Islet precursor cell (in vitro differentiated cells): Measurements from ENCODE around the gene OTOP3.
"Not testable (repeated sequence)": the region's sequence is repeated elsewhere in the genome, so short reads cannot be mapped to it uniquely, and the experiment has no call there.

ENCODE experiments used
- DNase-seq: peaks from one replicate; pipeline ENCODE4 v3.0.0-alpha.2; 2018

The OTOP3 gene, protein sequence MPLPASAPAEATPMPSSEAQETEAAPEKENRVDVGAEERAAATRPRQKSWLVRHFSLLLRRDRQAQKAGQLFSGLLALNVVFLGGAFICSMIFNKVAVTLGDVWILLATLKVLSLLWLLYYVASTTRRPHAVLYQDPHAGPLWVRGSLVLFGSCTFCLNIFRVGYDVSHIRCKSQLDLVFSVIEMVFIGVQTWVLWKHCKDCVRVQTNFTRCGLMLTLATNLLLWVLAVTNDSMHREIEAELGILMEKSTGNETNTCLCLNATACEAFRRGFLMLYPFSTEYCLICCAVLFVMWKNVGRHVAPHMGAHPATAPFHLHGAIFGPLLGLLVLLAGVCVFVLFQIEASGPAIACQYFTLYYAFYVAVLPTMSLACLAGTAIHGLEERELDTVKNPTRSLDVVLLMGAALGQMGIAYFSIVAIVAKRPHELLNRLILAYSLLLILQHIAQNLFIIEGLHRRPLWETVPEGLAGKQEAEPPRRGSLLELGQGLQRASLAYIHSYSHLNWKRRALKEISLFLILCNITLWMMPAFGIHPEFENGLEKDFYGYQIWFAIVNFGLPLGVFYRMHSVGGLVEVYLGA

DNA sequence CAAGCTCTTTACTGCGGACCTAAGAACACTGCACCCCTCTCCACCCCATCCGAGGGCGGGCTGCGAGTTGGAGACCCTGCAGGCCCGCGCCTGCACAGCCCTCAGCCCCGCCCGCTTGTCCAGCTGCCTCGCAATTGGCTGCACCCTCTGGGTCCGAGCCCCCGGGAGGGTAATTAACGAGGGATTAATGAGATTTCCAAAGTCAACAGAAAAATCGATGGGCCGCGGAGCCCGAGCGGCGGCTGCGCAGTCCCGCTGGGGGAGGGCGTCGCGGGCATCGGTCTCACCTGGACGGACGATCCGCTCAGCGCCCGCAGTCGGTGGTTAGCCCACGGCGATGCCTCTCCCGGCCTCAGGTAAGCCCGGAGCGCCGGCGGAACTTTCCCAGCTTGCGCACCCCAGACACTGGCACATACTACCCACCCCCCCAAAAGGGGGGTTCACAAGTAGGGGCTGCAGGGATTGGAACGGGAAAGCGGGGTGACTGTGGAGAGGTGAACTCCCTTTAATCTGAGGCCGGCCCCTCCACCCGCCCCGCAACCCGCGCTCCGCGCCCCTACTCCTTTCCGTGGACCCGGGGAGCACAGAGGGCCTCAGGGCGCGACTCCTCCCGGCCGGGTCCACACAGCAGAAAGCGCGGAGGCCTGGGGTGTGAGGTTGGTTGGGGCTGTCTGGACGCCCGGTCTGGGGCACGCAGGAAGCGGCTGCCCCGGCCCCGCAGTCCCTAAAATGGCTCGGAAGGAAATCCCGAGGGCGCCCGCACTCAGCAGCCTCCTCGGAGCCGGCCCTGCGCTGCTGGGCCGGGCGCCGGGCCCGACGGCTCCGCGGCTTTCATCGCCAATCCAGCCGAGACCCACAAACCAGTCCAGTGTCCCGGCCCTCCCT is at the start of gene OTOP3:
Gene OTOP3 (plus strand): TSS at position 314 of the 885 bp plus-strand sequence. CDS start 24 bp downstream, at position 338.
- no peak for DNase-seq

DNA sequence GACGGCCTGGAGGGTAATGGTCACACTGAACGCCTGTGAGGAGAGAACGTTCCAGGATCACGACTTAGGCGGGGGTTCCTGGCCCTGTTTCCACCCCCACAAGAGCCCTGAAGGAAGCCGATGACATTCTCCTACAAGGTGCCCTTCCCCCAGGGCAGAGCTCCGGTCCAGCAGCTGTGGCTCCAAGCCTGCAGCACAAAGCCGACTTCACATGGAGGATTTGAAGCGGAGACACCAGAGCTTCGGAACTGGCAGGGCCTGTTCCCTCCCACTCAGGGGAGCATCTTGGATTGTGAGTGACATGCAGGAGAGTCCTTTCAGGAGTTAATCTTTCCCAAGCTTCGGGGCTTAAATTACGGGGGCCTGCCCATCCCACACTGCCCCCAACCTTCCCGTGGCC is 47.2 kb upstream of the OTOP3 start:
- peak; percentile 69 for DNase-seq

DNA sequence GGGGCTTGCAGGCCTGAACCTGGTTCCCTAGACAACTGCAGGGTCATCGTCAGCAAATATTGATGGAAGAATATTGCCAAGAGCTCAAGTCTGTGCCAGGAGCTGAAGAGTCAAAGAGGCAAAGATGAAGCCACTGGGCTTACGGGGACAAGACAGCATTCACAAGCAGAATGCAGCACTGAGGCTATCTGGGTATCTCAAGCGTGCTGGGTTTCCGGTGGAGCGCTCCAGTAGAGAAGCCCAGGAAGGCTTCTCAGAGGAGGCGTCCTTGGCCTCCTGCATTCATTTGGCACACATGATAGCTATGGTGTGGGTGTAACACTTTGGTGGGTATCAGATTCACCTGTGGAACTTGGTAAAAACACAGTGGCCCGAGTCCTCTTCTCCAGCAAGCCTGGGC is 45.1 kb upstream of the OTOP3 start:
- DNase-seq = peak; percentile 53

DNA sequence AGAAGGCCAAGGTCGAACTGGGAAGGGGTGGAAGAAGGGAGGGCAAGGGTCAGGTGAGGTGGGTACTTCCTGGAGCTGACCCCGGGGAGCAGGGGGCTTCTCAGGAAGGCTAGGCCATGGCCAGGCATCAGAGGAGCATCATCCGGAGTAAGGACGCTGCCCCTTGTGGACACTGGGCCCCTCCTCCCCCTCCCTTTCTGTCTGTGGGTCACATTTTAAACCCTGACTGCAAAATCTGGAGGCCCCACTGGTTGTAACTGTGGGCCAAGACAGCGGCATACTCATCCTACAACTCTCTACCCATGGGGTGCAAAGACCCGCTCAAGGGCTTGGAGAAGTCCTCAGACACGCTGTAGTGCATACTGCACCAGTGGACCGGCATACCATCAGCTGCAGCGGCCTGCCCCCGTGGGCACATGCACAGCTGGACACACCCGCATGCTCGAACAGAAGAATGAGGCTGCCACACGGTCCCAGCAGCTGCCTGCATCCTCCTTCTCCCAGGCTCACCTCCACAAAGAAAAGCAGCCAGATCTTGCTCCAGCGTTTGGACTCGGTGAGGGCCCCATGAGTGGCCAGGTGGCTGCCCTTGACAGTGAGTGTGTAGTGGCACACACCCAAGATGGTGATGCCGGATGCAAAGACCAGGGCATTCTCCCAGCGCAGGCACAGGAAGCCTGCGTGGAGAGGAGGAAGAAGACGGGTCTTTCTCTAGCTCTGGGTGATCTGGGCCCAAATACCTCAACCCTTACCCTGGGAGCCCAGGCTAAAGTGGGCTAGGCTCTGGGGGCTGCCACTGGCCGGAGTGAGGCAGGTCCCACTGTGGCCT is 43.5 kb upstream of the OTOP3 start:
- peak; percentile 55 for DNase-seq

DNA sequence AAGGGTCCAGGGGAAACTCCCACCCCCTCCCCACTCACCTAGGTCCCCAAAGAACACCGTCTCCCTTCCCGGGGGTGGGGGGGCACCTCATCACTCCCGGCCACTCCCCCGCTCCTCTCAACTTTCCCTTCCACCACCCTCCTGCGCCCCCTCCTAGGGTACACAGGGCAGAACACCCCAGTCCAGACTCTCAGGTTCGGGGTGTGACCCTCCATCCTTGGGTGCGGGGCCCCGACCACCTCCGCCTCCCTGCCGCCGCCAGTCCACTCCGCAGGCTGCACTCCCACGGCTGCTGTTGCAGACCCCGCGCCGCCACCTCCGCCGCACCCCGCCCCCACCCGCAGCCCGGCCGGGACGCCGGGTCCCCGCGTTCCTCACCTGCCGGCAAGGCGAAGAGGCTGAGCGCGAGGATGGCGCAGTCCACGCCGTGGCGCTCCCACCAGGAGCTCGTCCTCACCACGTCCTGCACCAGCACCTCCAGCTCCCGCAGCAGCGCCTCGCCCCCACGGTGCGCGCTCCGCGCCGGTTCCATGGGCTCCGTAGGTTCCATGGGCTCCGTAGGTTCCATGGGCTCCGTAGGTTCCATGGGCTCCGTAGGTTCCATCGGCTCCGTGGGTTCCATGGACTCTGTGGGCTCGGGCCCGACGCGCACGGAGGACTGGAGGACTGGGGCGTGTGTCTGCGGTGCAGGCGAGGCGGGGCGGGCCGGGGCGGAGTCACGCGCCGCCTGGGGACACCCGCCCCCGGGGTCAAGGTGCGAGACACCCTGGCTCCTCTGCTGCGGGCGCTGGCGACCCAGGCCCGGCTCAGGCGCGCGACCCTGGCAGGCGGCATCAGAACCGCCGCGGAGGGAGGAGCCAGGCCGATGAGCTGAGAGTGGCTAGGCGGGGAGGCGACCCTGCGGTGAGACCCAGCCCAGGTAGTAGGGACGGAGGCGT is 42.5 kb upstream of the OTOP3 start, which contains the start of gene FADS6:
Gene FADS6 (minus strand): TSS at position 660 of the 938 bp plus-strand sequence. CDS start 38 bp downstream, at position 622.
- peak; percentile 66 for DNase-seq

DNA sequence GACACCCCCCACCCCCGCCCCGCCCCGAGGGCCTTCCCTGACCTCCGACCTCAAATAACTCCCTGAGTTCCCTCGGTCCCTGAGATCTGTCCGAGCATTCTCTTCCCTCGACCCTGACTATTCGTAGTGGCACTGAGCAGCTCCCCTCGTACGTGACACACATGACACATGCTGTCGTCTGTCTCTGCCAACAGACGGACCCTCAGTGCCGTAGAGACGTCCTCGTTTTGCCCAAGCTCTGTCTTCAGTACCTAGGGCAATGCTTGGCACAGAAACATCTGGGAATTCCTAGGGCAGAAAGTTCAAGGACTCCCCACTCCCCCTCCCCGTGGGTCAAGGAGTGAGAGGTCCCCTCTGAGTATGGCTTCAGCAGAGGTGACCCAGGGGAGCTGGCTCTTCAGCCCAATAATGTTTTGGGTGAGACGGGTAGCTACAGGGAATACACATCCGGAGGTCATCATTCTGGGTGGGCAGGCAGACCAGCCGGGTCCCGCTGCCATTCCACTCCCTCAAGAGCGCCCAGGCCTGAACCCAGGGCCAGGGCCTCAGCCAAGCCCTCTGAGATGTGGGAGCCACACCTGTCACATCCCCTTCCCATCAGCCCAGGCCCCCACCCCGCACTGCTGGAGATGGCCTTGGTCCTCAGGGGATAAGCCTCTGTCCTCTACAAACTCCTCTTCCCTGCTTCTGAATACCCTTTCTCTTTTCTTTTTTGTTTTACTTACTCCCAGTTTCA is 41.6 kb upstream of the OTOP3 start:
- DNase-seq = peak; percentile 53

DNA sequence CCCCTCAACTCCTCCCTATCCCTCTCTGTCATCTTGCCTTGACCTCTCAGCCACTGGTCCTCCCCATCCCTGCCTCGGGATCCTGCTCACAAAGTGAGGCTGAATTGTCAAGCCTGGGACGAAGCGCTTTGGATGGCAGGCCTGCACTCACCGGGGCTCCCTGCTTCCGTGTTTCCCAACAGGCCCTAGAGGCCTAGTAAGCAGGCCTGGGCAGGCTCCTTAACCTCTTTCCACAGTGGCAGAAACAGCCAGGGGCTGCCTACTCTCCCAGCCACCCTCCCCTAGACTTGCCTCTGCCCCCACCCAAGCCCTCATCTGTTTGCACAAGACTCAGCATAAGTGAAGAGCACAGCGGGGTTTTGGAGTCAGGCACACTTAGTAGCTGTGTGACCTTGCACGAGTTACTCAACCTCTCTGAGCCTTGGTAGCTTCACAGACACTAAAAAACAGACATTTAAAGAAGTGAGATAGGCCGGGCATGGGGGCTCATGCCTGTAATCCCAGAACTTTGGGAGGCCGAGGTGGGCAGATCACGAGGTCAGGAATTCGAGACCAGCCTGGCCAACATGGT is 37.2 kb upstream of the OTOP3 start:
- peak; percentile 52 for DNase-seq

DNA sequence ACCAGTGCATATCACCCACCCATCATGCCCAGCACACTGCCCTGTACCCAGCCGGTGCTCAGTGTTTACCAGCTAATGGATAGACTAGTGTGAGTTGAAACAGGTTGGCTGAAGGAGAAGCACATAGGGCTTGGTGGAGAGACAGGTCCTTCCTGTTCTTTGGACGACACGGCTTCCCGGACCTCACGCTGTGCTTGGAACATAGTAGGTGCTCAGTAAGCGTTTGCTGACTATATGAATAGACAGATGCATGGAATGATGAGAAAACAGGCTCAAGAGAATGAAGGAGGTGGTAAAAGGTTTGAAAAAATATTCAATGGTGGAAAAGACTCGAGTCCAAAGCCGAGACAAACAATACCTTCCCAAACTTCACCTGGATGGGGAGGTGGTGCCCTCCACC is 35.5 kb upstream of the OTOP3 start:
- peak; percentile 39 for DNase-seq

DNA sequence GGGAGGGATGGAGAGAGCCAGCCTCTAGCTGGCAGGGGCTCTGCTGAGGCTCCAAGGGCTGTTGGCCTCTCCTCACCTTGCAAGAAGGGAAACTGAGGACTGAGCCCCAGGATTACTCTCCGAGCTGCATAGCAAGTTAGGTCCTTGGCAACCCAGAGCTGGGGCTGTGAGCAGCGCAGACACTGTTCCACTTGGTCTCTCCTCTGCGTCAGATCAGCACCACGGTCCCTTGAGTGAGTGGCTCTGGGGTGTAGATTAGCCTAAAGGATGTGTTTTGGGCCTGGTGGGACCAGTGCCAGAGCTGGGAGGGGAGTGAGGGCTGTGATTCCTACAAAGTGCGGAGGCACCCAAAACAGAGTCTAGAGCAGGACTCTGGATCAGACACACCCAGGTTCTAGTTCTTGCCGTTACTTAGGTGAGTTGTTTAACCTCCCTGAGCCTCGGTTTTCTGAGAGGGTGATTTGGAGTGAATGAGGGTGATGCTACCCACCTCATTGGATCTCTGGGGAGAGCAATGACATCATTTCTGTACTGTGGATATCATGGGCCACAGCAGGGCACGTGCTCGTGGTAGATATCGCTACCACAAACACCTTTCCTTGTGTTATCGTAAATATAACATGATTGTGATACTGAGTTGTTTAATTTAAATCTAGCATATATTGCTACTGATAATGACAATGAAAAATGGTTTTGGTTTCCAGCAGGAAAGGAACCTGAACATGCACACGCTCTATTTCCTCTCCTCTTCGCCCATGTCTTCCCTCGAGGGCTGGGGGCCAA is 34.2 kb upstream of the OTOP3 start:
- DNase-seq = peak; percentile 48

DNA sequence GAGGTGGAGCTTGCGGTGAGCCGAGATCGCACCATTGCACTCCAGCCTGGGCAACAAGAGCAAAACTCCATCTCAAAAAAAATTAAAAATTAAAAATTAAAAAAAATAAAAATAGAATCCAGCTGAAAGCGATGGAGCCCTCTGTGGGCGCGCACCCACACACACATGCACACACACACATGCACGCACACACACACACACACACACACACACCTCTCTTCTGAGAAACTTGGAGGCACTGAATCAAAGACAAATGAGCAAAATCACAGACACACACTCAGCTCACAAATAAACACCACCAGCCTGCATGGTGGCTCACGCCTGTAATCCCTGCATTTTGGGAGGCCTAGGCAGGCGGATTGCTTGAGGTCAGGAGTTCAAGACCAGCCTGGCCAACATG is 32.7 kb upstream of the OTOP3 start:
- peak; percentile 36 for DNase-seq

DNA sequence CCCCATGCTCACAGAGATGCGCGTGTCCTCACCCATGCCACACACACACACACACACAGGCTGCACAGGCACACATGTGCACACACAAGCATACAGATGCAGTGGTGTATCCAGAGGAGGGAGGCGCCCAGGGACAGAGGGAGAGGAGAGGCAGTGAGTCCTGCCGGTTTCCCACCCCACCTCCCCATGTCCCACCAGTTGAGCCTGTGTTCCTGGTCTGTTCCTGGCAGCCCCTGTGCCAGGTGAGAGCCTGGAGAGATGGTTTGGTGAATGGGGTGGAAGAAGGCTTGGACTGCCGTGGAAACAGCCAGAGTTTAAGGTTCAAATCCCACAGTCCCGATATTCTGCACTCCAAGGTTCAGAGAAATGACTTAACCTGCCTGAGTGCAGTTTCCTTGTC is 32.0 kb upstream of the OTOP3 start:
- peak; percentile 50 for DNase-seq

DNA sequence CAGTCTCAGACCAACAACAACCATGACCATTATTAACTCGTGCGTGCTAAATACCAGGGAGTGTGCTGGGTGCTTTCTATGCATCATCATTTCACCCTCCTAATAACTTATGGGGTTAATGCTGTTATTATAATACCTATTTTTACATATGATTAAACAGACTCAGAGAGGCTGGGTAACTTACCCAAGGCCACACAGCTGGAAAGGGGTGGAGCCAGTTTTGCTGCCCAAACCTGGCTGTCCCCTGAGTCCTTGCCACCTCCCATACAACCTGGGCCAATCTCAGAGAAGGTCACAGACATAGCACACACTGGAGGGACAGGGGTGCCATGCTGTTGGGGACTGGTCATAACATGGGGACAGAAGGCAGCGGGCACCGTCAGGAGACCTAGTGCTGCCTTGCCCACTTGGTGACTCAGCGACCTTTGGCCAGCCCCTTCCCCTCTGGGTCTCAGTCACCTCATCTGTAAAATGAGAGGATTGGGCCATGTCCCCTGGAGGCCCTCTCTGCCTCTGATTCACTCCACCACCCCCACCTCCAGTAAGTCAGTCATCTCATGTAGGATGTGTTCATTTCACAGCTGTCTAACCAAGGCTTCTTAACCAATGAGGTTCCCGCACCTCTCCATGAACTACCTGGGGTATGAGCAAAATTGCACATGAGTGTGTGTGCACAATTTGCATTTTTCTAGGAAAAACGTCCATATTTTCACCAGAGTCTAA is 30.9 kb upstream of the OTOP3 start:
- peak; percentile 51 for DNase-seq

DNA sequence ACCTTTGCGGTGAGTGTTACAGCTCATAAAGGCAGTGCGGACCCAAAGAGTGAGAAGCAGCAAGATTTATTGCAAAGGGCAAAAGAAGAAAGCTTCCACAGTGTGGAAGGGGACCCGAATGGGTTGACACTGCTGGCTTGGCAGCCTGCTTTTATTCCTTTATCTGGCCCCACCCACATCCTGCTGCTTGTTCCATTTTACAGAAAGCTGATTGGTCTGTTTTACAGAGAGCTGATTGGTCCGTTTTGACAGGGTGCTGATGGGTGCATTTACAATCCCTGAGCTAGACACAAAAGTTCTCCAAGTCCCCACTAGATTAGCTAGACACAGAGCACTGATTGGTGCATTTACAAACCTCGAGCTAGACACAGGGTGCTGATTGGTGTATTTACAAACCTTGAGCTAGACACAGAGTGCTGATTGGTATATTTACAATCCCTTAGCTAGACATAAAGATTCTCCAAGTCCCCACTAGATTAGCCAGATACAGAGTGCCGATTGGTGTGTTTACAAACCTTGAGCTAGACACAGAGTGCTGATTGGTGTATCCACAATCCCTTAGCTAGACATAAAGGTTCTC is 29.4 kb upstream of the OTOP3 start:
- not testable (repeated sequence) for DNase-seq

DNA sequence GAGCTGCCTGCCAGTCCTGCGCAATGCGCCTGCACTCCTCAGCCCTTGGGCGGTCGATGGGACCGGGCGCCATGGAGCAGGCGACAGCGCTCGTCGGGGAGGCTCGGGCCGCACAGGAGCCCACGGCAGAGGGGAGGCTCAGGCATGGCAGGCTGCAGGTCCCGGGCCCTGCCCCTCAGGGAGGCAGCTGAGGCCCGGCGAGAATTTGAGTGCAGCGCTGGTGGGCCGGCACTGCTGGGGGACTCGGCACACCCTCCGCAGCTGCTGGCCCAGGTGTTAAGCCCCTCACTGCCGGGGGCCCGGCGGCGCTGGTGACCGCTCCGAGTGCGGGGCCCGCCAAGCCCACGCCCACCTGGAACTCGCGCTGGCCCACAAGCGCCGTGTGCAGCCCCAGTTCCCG is 28.7 kb upstream of the OTOP3 start:
- DNase-seq = peak; percentile 38

DNA sequence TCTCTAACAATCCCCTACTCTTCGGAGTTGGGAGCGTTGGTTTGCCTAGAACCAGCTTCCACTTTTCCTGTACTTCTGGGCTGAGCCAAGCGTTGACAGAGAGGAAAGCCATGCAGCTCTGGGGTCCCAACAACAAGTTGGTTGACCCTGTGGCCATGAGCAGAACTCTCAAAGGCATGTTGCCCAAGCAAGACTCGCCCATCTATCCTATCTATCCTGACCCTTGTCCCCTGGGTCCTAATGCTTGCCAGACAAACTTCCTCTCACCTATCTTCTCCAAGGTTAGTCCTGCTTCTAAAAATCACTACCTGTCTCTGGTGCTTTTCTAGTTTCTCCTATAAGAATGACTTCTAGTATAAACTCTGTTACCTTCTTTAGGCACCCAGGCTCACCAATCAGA is 26.6 kb upstream of the OTOP3 start:
- DNase-seq = peak; percentile 55

DNA sequence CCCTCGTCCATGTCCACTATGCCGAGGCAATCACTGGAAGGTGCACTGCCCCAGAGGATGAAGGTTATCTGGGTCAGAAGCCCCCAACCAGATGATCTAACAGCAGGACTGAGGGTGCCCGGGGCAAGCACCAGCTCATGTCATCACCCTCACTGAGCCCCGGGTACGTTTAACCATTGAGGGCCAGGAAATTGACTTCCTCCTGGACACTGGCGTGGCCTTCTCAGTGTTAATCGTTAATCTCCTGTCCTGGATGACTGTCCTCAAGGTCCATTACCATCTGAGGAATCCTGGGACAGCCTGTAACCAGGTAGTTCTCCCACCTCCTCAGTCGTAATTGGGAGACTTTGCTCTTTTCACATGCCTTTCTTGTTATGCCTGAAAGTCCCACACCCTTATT is 24.3 kb upstream of the OTOP3 start:
- DNase-seq = not testable (repeated sequence)

DNA sequence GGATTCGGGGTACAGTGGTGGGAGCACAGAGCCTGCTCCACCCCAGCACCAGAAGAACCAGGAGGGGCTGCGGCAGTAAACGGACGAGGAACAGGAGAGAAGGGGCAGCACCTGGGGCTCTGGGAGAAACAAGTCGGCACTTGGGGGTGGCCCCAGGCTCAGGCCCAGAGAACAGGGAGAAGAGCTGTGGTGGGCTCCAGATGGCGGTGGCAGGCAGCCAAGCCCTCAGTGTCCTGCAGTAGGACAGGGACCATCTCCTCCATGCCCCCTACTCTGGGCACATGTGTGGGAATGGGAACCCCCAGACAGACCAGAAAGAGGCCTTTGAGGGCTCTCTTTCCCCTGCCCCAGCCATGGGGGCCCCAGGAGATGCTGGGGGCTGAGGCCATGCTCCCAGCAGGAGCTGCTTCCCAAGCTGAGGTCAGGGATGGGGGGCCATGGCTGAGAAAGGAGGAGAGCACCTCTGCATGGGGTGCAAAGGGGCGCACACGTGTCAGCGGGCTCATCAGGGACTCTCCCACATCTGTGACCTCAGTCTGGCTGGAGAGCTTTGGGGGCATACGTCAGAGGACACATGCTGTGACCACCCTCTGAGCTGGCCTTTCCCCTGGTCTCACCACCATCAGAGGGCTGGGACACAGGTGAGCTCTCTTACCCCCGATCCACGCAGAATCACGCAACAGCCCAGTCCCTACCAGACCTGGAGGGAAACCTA is 19.4 kb upstream of the OTOP3 start:
- no peak for DNase-seq

DNA sequence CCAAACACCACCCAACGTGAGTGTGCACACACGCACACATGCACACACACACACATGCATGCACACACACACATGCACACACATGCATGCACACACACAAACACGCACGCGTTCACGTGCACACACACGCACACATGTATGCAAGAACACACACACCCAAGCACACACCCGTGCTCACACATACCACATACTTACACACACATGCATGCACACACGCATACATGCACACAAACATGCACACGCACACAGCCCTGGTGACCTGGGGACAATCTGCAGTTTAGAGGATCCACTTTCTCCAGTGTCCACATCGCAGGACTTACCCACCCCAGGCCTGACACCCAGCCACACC is 18.9 kb upstream of the OTOP3 start:
- DNase-seq = no peak
